ENCODE measurements around the gene NKAIN2. TPM values are rescaled to one million over a fixed set of nuclear protein-coding genes. Genes with fewer than 3 reads are reported as not detected.

NKAIN2 gene
- polyA plus RNA-seq, 2 donors: 0.02 TPM; not detected in 1

GRCh38 chr6:123925350-123925749 lies 121.7 kb downstream of the NKAIN2 start:
- H3K4me3 ChIP-seq (ENCODE audit: low read depth in 1 of 2, low read length in 2 of 2): no peak overlapping the region
- 24 to 49% methylated on average over 1 of the region's 1 CpG for WGBS, 2 donors

GRCh38 chr6:123925842-123926399 lies 122.3 kb downstream of the NKAIN2 start:
- Histone ChIP-seq H3K27me3 (ENCODE audit: control insufficient read depth in 1 of 2, insufficient read depth in 2 of 2, low read length in 2 of 2) (no peaks in the 10 kb centered on the region), H3K9me3 (ENCODE audit: control insufficient read depth in 2 of 2, insufficient read depth in 1 of 2, low read depth in 1 of 2, low read length in 1 of 2) (no peaks in the 10 kb centered on the region), H3K4me3 (ENCODE audit: low read depth in 1 of 2, low read length in 2 of 2) (no peak overlapping the region), H3K27ac (ENCODE audit: low read depth in 2 of 2, low read length in 1 of 2) (no peak overlapping the region), H3K4me1 (ENCODE audit: control insufficient read depth in 2 of 2, insufficient read depth in 2 of 2, low read length in 1 of 2) (no peaks in the 10 kb centered on the region), H3K36me3 (ENCODE audit: control insufficient read depth in 2 of 2, insufficient read depth in 2 of 2, low read length in 1 of 2) (no peaks in the 10 kb centered on the region)
- 81 to 83% methylated on average over 1 of the region's 1 CpG for WGBS, 2 donors

More at GRCh38 chr6:123925350-123925749, 121.7 kb downstream of the NKAIN2 start:
- no peaks in the 10 kb centered on the region for H3K4me1 ChIP-seq (ENCODE audit: control insufficient read depth in 2 of 2, insufficient read depth in 2 of 2, low read length in 1 of 2)
- no peaks in the 10 kb centered on the region for H3K9me3 ChIP-seq (ENCODE audit: control insufficient read depth in 2 of 2, insufficient read depth in 1 of 2, low read depth in 1 of 2, low read length in 1 of 2)
- H3K27me3 ChIP-seq (ENCODE audit: control insufficient read depth in 1 of 2, insufficient read depth in 2 of 2, low read length in 2 of 2): no peaks in the 10 kb centered on the region
- no peak overlapping the region for H3K27ac ChIP-seq (ENCODE audit: low read depth in 2 of 2, low read length in 1 of 2)
- no peaks in the 10 kb centered on the region for H3K36me3 ChIP-seq (ENCODE audit: control insufficient read depth in 2 of 2, insufficient read depth in 2 of 2, low read length in 1 of 2)

- 13% methylated on average over 1 of the region's 1 CpG for WGBS, 2 donors
- H3K4me3 ChIP-seq (ENCODE audit: low read depth in 1 of 2, low read length in 2 of 2): no peak overlapping the region
- H3K4me1 ChIP-seq (ENCODE audit: control insufficient read depth in 2 of 2, insufficient read depth in 2 of 2, low read length in 1 of 2): no peaks in the 10 kb centered on the region
- no peaks in the 10 kb centered on the region for H3K36me3 ChIP-seq (ENCODE audit: control insufficient read depth in 2 of 2, insufficient read depth in 2 of 2, low read length in 1 of 2)
- no peak overlapping the region for H3K27ac ChIP-seq (ENCODE audit: low read depth in 2 of 2, low read length in 1 of 2)
- H3K9me3 ChIP-seq (ENCODE audit: control insufficient read depth in 2 of 2, insufficient read depth in 1 of 2, low read depth in 1 of 2, low read length in 1 of 2): no peaks in the 10 kb centered on the region
- no peaks in the 10 kb centered on the region for H3K27me3 ChIP-seq (ENCODE audit: control insufficient read depth in 1 of 2, insufficient read depth in 2 of 2, low read length in 2 of 2)
Observed at GRCh38 chr6:123928529-123928928, 124.9 kb downstream of the NKAIN2 start.

- H3K4me1 ChIP-seq (ENCODE audit: control insufficient read depth in 2 of 2, insufficient read depth in 2 of 2, low read length in 1 of 2): no peaks in the 10 kb centered on the region
- WGBS, 2 donors: 77 to 78% methylated on average over 3 of the region's 3 CpGs
- no peaks in the 10 kb centered on the region for H3K9me3 ChIP-seq (ENCODE audit: control insufficient read depth in 2 of 2, insufficient read depth in 1 of 2, low read depth in 1 of 2, low read length in 1 of 2)
- H3K4me3 ChIP-seq (ENCODE audit: low read depth in 1 of 2, low read length in 2 of 2): no peak overlapping the region
- no peaks in the 10 kb centered on the region for H3K27me3 ChIP-seq (ENCODE audit: control insufficient read depth in 1 of 2, insufficient read depth in 2 of 2, low read length in 2 of 2)
- H3K27ac ChIP-seq (ENCODE audit: low read depth in 2 of 2, low read length in 1 of 2): no peak overlapping the region
- H3K36me3 ChIP-seq (ENCODE audit: control insufficient read depth in 2 of 2, insufficient read depth in 2 of 2, low read length in 1 of 2): no peaks in the 10 kb centered on the region
Observed at GRCh38 chr6:123931928-123932327, 128.3 kb downstream of the NKAIN2 start.

- H3K4me3 ChIP-seq (ENCODE audit: low read depth in 1 of 2, low read length in 2 of 2): no peak overlapping the region
- H3K27ac ChIP-seq (ENCODE audit: low read depth in 2 of 2, low read length in 1 of 2): no peak overlapping the region
- no peaks in the 10 kb centered on the region for H3K9me3 ChIP-seq (ENCODE audit: control insufficient read depth in 2 of 2, insufficient read depth in 1 of 2, low read depth in 1 of 2, low read length in 1 of 2)
- WGBS, 2 donors: 86 to 88% methylated on average over 3 of the region's 3 CpGs
- no peaks in the 10 kb centered on the region for H3K27me3 ChIP-seq (ENCODE audit: control insufficient read depth in 1 of 2, insufficient read depth in 2 of 2, low read length in 2 of 2)
- H3K4me1 ChIP-seq (ENCODE audit: control insufficient read depth in 2 of 2, insufficient read depth in 2 of 2, low read length in 1 of 2): no peaks in the 10 kb centered on the region
- no peaks in the 10 kb centered on the region for H3K36me3 ChIP-seq (ENCODE audit: control insufficient read depth in 2 of 2, insufficient read depth in 2 of 2, low read length in 1 of 2)
Observed at GRCh38 chr6:123940551-123940950, 136.9 kb downstream of the NKAIN2 start.

GRCh38 chr6:123941855-123942254 lies 138.2 kb downstream of the NKAIN2 start:
- H3K36me3 ChIP-seq (ENCODE audit: control insufficient read depth in 2 of 2, insufficient read depth in 2 of 2, low read length in 1 of 2): no peaks in the 10 kb centered on the region
- no peaks in the 10 kb centered on the region for H3K4me1 ChIP-seq (ENCODE audit: control insufficient read depth in 2 of 2, insufficient read depth in 2 of 2, low read length in 1 of 2)
- H3K27me3 ChIP-seq (ENCODE audit: control insufficient read depth in 1 of 2, insufficient read depth in 2 of 2, low read length in 2 of 2): no peaks in the 10 kb centered on the region
- no peaks in the 10 kb centered on the region for H3K9me3 ChIP-seq (ENCODE audit: control insufficient read depth in 2 of 2, insufficient read depth in 1 of 2, low read depth in 1 of 2, low read length in 1 of 2)
- WGBS, 2 donors: 73 to 90% methylated on average over 1 of the region's 1 CpG
- no peak overlapping the region for H3K27ac ChIP-seq (ENCODE audit: low read depth in 2 of 2, low read length in 1 of 2)
- no peak overlapping the region for H3K4me3 ChIP-seq (ENCODE audit: low read depth in 1 of 2, low read length in 2 of 2)

- 62 to 65% methylated on average over 1 of the region's 1 CpG for WGBS, 2 donors
- H3K4me1 ChIP-seq (ENCODE audit: control insufficient read depth in 2 of 2, insufficient read depth in 2 of 2, low read length in 1 of 2): no peaks in the 10 kb centered on the region
- H3K27me3 ChIP-seq (ENCODE audit: control insufficient read depth in 1 of 2, insufficient read depth in 2 of 2, low read length in 2 of 2): no peaks in the 10 kb centered on the region
- H3K4me3 ChIP-seq (ENCODE audit: low read depth in 1 of 2, low read length in 2 of 2): no peak overlapping the region
- H3K36me3 ChIP-seq (ENCODE audit: control insufficient read depth in 2 of 2, insufficient read depth in 2 of 2, low read length in 1 of 2): no peaks in the 10 kb centered on the region
- no peaks in the 10 kb centered on the region for H3K9me3 ChIP-seq (ENCODE audit: control insufficient read depth in 2 of 2, insufficient read depth in 1 of 2, low read depth in 1 of 2, low read length in 1 of 2)
- no peak overlapping the region for H3K27ac ChIP-seq (ENCODE audit: low read depth in 2 of 2, low read length in 1 of 2)
Observed at GRCh38 chr6:123945386-123945785, 141.7 kb downstream of the NKAIN2 start.

- no peaks in the 10 kb centered on the region for H3K36me3 ChIP-seq (ENCODE audit: control insufficient read depth in 2 of 2, insufficient read depth in 2 of 2, low read length in 1 of 2)
- H3K27ac ChIP-seq (ENCODE audit: low read depth in 2 of 2, low read length in 1 of 2): no peak overlapping the region
- H3K27me3 ChIP-seq (ENCODE audit: control insufficient read depth in 1 of 2, insufficient read depth in 2 of 2, low read length in 2 of 2): no peaks in the 10 kb centered on the region
- H3K9me3 ChIP-seq (ENCODE audit: control insufficient read depth in 2 of 2, insufficient read depth in 1 of 2, low read depth in 1 of 2, low read length in 1 of 2): peaks cover 0 to 10% of the 10 kb centered on the region in 2 donors
- peaks cover 0 to 3% of the 10 kb centered on the region in 2 donors for H3K4me1 ChIP-seq (ENCODE audit: control insufficient read depth in 2 of 2, insufficient read depth in 2 of 2, low read length in 1 of 2)
- WGBS, 2 donors: 57 to 79% methylated on average over 4 of the region's 4 CpGs
- no peak overlapping the region for H3K4me3 ChIP-seq (ENCODE audit: low read depth in 1 of 2, low read length in 2 of 2)
Observed at GRCh38 chr6:123953920-123954319, 150.3 kb downstream of the NKAIN2 start.

- H3K9me3 ChIP-seq (ENCODE audit: control insufficient read depth in 2 of 2, insufficient read depth in 1 of 2, low read depth in 1 of 2, low read length in 1 of 2): peaks cover 0 to 10% of the 10 kb centered on the region in 2 donors
- H3K4me3 ChIP-seq (ENCODE audit: low read depth in 1 of 2, low read length in 2 of 2): no peak overlapping the region
- no peak overlapping the region for H3K27ac ChIP-seq (ENCODE audit: low read depth in 2 of 2, low read length in 1 of 2)
- 72 to 75% methylated on average over 5 of the region's 5 CpGs for WGBS, 2 donors
- peaks cover 0 to 3% of the 10 kb centered on the region in 2 donors for H3K4me1 ChIP-seq (ENCODE audit: control insufficient read depth in 2 of 2, insufficient read depth in 2 of 2, low read length in 1 of 2)
- H3K27me3 ChIP-seq (ENCODE audit: control insufficient read depth in 1 of 2, insufficient read depth in 2 of 2, low read length in 2 of 2): no peaks in the 10 kb centered on the region
- no peaks in the 10 kb centered on the region for H3K36me3 ChIP-seq (ENCODE audit: control insufficient read depth in 2 of 2, insufficient read depth in 2 of 2, low read length in 1 of 2)
Observed at GRCh38 chr6:123956492-123957139, 153.0 kb downstream of the NKAIN2 start.

- Histone ChIP-seq H3K9me3 (ENCODE audit: control insufficient read depth in 2 of 2, insufficient read depth in 1 of 2, low read depth in 1 of 2, low read length in 1 of 2) (no peaks in the 10 kb centered on the region), H3K4me3 (ENCODE audit: low read depth in 1 of 2, low read length in 2 of 2) (no peak overlapping the region), H3K4me1 (ENCODE audit: control insufficient read depth in 2 of 2, insufficient read depth in 2 of 2, low read length in 1 of 2) (no peaks in the 10 kb centered on the region), H3K27me3 (ENCODE audit: control insufficient read depth in 1 of 2, insufficient read depth in 2 of 2, low read length in 2 of 2) (no peaks in the 10 kb centered on the region), H3K27ac (ENCODE audit: low read depth in 2 of 2, low read length in 1 of 2) (no peak overlapping the region), H3K36me3 (ENCODE audit: control insufficient read depth in 2 of 2, insufficient read depth in 2 of 2, low read length in 1 of 2) (no peaks in the 10 kb centered on the region)
- 50 to 54% methylated on average over 11 of the region's 11 CpGs for WGBS, 2 donors
Observed at GRCh38 chr6:123962508-123962907, 158.8 kb downstream of the NKAIN2 start.
